DOHH2 (cell line): ENCODE measurements around the gene LIMS1.

Experiments used
- EZH2phosphoT487 ChIP-seq: fragments of 200-600 bp; sonication (generic); IDR thresholded peaks from 2 replicates; pipeline ENCODE4 v1.6.1; 2017; ENCODE audit warnings: borderline replicate concordance, mild to moderate bottlenecking, antibody characterized with exemption, low read length, moderate library complexity, mixed read lengths
- TF ChIP-seq, protein P1 (sequence below): fragments of 200-600 bp; sonication (generic); IDR thresholded peaks from one replicate; pipeline ENCODE4 v1.5.1; 2014; ENCODE audit warnings: antibody characterized with exemption, mild to moderate bottlenecking, low read depth, low read length; ENCODE audit not compliant: poor library complexity, severe bottlenecking

DNA sequence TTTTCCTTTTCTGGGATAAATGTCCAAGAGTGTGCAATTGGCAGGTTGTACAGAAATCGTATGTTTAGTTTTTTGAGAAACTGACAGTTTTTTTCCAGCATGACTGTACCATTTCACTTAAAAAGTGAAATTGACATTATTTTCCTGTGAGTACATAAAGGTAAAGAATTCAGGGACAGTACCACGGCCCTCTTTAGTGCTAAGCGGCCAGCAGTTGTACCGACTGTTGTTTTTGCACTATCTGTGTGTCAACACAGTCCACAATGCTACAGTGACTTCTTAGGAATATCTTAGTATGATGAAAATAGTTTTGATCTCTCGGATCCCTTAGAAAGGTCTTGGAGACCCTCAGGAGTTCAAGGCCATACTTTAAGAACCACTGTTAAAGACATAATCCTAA is 2.6 kb downstream of the LIMS1 start:
- TF ChIP-seq, protein P1, sequence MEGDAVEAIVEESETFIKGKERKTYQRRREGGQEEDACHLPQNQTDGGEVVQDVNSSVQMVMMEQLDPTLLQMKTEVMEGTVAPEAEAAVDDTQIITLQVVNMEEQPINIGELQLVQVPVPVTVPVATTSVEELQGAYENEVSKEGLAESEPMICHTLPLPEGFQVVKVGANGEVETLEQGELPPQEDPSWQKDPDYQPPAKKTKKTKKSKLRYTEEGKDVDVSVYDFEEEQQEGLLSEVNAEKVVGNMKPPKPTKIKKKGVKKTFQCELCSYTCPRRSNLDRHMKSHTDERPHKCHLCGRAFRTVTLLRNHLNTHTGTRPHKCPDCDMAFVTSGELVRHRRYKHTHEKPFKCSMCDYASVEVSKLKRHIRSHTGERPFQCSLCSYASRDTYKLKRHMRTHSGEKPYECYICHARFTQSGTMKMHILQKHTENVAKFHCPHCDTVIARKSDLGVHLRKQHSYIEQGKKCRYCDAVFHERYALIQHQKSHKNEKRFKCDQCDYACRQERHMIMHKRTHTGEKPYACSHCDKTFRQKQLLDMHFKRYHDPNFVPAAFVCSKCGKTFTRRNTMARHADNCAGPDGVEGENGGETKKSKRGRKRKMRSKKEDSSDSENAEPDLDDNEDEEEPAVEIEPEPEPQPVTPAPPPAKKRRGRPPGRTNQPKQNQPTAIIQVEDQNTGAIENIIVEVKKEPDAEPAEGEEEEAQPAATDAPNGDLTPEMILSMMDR = no peak
- no peak for TF ChIP-seq EZH2phosphoT487
